GM18505 (cell line): ENCODE results near the gene PRPF39.

Experiments
- ATAC-seq: cut with Tn5 transposase; IDR thresholded peaks from one replicate; pipeline ENCODE4 v1.9.1; 2021; ENCODE audit not compliant: unreplicated experiment
- POLR2A ChIP-seq: IDR thresholded peaks from 4 replicates; pipeline ENCODE4 v1.6.1; 2011; ENCODE audit warnings: borderline replicate concordance; ENCODE audit not compliant: insufficient read depth, insufficient read length; ENCODE audit errors: extremely low read depth

PRPF39 gene

DNA sequence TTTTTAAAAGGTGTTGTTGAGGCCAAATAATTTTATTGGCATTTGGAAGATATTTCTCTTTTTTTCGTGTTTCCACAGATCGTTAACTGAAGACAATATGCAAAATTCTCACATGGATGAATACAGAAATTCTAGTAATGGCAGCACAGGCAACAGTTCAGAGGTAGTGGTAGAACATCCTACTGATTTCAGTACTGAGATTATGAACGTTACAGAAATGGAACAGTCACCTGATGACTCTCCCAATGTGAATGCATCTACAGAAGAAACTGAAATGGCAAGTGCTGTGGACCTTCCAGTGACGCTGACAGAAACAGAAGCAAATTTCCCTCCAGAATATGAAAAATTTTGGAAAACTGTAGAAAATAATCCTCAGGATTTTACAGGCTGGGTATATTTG lies 11.2 kb downstream of the PRPF39 start:
- ATAC-seq = no peak
- TF ChIP-seq POLR2A = no peak

DNA sequence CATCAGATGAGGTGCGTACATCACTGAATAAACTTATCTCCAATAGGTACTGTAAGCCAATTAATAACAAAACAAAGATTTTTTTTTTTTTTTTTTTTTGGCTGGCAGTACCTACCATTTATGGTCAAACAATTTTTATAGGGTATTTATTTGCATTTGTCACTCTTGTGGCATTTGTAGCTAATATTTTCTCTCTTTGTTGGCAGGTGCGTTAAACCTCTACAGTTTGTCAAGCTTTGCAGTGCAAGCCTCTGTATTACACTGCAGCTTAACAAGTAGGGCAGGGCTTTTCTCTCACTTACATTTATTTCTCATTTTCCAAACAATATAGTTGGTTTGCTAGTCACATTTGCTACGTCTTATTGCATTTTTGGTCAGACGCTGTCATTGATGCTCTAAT lies 12.3 kb downstream of the PRPF39 start:
- no peak for ATAC-seq
- no peak for TF ChIP-seq POLR2A

DNA sequence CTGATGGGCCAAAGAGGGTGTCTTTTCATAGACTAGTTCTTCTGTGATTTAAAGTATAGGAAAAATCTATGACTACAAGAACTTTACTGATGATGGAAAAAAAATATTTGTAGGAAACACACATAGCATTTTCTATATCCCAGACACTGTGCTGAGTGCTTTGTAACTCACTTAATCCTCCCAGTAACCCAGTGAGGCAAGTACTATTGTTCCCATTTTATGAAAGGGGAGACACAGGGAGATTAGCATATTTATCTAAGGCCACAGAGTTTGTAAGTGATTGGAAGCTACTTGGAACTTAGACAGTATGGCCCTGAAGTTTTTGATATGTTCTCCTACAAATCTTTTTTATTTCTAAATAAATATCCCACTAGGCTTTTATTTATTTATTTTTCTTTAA lies 19.9 kb downstream of the PRPF39 start:
- no peak for TF ChIP-seq POLR2A
- ATAC-seq = no peak

DNA sequence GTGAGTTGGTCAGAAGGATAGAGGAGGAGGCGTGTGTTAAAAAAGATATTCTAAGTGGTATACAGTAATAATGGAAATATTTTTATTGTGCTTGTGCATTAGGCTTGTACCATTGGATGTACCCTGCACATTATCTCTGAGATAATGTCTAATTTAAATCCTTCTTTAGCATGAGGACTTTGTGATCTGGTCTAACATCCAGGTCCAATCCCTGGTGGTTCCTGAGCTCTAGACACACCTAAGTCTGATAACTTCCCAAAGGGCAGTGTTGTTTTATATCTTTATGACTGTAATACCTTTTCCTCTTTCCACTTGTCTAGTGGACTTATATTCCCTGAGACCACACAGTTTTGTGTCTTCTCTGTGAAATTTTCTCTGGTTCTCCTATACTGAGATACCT lies 20.6 kb downstream of the PRPF39 start:
- TF ChIP-seq POLR2A = no peak
- ATAC-seq = no peak

DNA sequence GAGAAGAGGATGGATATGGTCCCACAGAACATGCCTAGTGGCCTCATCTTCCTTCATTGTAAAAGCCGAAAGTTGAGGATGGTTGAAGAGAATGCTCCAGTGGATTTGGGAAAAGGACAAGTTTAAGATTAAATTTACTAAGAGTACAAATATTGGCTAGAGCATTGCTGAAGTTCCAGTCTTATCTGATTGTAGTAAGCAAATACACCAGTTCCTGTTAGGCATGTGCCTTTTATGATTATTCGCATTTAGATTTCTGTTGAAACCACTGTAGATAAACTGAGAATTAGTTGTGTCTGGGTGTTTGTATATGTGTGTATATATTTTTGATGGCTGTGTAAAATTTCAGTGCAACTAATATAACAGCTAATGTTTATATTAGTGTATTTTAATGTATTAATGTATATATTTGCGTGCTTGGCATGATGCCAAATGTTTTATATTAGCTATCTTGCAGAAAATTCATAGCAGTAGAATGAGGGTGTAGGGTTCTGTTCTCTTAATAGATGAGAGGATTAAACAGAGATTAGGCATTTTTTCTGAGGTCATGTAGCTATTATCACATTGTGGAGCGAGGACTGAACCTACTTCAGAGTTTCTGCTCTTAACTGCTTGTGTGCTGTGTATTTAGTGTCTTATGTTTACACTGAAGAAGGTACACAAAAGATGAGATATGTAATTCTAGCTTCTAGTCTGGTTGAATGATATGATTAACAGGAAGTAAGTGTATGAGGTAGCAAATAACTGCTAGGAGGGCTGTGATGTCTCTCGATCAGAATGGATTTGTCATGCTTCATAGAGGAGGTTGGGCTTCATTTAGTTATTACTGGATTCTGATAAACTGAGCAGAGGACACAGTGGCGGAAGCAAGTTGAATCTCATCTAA lies 29.2 kb downstream of the PRPF39 start:
- no peak for ATAC-seq
- TF ChIP-seq POLR2A = no peak

DNA sequence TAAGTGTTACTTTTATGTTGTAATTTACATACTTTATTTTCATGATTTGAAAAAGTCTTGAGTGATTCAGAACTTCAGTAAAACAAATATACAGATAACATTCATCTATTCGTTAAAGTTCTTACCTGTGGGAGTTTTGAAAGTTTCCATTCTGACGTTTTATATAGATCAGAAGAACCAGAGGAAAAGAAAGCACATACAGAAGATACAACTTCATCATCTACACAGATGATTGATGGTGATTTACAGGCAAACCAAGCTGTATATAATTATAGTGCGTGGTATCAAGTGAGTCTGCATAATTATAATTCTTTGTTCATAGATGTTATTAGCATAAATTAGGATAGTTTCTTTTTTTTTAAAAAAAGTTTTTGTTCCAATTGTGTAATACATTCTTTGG lies 30.4 kb downstream of the PRPF39 start:
- TF ChIP-seq POLR2A = no peak
- ATAC-seq = no peak

DNA sequence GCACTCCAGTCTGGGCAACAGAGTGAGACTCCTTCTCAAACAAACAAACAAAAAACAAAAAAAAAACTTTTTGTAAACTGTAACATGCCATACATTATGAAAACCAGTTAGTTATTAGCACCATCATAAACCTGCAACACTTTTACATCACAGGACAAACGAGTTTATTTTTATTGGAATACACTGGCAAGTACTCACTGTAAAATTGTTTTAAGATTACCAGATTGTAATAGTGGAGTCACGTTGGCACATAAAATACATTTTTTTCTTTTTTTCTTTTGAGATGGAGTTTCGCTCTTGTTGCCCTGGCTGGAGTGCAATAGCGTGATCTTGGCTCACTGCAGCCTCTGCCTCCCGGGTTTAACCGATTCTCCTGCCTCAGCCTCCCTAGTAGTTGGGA lies 34.7 kb downstream of the PRPF39 start:
- TF ChIP-seq POLR2A = no peak
- ATAC-seq = no peak

DNA sequence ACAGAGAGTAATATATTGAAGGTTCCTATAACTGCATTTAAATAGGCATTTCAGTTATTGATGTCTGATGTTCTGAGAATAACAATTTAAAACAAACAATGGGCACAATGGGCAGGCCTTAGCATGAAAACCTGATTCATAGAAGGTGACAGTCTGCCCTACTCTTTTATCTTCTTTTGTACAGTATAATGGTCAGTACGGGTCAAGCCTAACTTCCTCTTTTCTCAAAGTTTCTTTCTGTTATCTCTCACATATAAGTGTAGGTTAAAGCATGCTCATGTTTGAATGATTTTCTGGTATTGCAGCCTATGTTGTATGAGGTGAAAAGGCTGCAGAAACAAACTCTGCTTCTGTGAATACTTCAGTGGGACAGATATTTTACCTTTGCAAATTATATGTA lies 36.2 kb downstream of the PRPF39 start:
- no peak for TF ChIP-seq POLR2A
- ATAC-seq = no peak

DNA sequence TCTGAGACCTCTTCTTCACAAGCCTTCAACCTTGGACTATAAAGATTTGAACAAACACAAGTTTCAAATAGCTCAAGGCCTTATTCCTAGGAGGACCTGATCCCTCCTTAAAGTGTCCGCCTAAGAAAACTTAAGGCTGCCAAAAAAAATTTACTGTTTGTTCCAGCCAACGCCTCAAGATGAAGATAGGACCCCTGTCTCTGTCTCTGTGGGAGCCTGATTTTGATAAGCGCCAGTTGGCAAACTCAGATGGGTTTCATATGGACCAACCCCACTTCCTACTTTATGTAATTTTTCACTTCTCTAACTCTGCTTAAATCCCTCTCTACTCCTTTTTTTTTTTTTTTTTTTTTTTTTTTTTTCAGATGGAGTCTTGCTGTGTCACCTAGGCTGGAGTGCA lies 39.4 kb downstream of the PRPF39 start:
- no peak for ATAC-seq
- no peak for TF ChIP-seq POLR2A

DNA sequence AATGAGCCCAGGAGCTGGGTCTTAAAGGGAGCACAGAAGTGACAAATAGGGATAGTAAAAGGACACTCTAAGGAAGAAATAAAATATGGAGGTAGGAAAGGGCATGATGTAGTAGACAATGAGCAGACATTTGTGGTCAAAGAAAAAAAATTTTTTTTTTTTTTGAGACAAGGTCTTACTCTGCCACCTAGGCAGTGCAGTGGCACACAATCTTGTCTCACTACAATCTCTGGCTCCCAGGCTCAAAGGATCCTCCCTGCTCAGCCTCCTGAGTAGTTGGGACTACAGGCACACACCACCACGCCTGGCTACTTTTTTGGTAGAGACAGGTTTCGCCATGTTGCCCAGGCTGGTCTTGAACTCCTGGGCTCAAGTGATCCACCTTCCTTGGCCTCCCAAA lies 41.8 kb downstream of the PRPF39 start:
- no peak for ATAC-seq

DNA sequence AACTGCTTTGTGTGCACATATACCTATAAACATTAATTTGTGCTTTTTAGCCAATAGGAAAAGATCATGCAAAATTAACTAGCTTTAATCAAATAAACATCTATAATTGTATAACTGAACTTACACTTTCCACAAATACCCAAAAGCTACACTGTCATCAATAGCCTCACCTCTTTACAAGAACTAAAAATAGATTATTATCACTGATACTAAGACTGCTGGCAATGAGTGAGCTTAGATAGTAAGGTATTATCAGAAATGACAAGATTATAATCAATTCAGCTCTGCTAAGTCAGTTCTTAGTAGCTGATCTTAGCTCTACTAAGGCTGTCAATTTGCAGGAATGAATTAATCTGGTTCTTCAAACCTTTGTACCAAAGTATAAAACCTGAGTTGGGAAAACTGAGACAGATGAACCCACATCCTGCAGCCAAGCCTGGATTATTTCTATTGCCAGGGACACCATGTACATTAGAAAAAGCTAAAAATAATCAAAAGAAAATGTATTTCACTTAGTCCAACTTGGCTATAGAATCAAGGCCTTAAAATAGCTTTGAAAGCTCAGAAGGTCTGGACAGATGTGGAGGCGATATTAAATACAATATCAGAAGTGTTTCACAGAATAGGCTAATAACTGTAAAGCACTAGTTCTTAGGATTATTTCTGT lies 45.2 kb downstream of the PRPF39 start:
- ATAC-seq = no peak
- no peak for TF ChIP-seq POLR2A

More for the DNA sequence above, 41.8 kb downstream of the PRPF39 start:
- no peak for TF ChIP-seq POLR2A

DNA sequence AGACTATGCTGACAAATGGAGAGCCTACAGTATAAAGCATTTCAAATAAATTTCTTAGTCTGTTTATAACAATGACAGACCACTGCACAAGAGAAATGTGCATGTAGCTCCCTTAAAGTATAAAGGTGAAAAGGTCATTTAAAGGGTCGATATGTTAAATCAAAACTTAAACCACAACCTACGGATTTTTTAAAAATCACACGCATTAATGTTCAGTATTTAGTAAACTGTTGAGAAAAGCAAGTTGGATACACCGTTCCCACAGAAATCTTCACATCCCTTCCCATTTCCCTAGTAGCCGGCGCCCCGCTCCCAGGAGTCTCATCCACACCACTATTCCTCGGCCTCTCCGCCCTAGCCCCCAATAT lies 49.8 kb downstream of the PRPF39 start:
- TF ChIP-seq POLR2A = no peak
- no peak for ATAC-seq

DNA sequence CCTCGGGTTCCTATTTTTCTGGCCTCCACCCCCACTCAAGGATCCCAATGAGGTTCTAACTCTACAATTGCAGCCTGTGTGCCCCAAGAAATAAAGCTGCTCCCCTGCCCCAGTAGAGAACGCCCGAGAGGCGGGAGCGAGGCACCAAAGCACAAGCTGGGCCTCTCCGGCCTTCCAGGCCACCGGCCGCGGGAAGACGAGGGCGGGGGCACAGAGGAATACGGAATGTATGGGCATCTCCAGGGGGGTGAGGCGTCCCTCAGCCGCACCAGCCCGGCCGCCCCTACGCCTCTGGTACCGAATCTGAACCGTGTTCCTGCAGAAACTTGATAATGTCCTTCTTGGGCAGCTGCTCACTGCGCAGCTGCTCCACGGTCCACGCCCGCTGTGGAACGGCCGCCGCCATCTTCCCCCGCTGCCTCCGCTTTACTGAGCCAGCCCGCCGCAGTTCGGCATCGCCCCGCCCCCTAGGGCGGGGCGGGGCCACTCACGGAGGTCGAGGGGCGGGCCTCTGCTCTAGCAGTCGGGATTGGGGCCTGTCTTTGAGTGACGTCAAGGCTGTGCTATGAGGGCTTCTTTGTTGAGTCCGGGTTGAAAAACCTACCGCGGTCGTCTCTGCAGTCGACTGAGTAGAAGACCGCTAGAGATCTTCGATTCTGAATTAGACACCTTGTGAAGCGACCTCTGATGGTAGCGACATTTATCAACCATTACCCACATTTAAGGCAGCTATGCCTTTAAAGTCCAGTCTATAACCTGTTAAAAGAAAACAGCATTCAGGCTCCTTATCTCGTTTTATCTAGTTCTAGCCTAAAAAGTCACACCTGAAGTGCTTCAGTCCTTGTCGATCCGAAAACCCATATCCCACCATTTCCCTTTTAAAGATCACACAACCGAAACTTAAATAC lies 50.4 kb downstream of the PRPF39 start, which contains the start of gene FKBP3:
TSS of gene FKBP3 (minus strand) at position 431 of the 908 bp plus-strand sequence. CDS start at position 406, 25 bp downstream.
- peak; percentile 86 for TF ChIP-seq POLR2A
- peak; percentile 88 for ATAC-seq
